LNCAP (cell line): ENCODE results near the gene IFNA13.
A peak's percentile ranks its signal among the peaks of the same experiment; 100 is the strongest.

Experiments used
- CTCF ChIP-seq: fragments of 450-650 bp; IDR thresholded peaks from 2 replicates; pipeline ENCODE4 v1.5.1; 2017; ENCODE audit warnings: mild to moderate bottlenecking

Gene IFNA13

GRCh38 chr9:21336457-21336856 lies 31.4 kb downstream of the IFNA13 start:
- TF ChIP-seq CTCF: no peak

GRCh38 chr9:21334701-21335632 lies 32.9 kb downstream of the IFNA13 start, which contains the start of gene KLHL9:
Gene KLHL9, minus strand, starts transcription at chr9:21335404. Its CDS starts 545 bp downstream, at chr9:21334859.
- no peak for TF ChIP-seq CTCF

- no peak for TF ChIP-seq CTCF
Observed at GRCh38 chr9:21333226-21333625, 34.6 kb downstream of the IFNA13 start.

- TF ChIP-seq CTCF: no peak
Observed at GRCh38 chr9:21331676-21332402, 36.0 kb downstream of the IFNA13 start.

- peak; percentile 75 for TF ChIP-seq CTCF
Observed at GRCh38 chr9:21326526-21327139, 41.2 kb downstream of the IFNA13 start.

GRCh38 chr9:21324047-21324446 lies 43.8 kb downstream of the IFNA13 start:
- TF ChIP-seq CTCF: no peak

GRCh38 chr9:21322911-21323461 lies 44.9 kb downstream of the IFNA13 start:
- TF ChIP-seq CTCF: no peak
